ENCODE measurements around the gene RGS3. TPM values are rescaled to one million over a fixed set of nuclear protein-coding genes. Genes with fewer than 3 reads are reported as not detected.

RGS3 gene
- total RNA-seq, 1 donor from 2014 or later: 158 TPM

GRCh38 chr9:113616621-113617496, 153.3 kb downstream of the RGS3 start:
- no peak for DNase-seq (ENCODE audit: low read depth)
- Histone ChIP-seq H3K36me3 (ENCODE audit: control insufficient read depth, insufficient read depth, low read length) (no peaks in the 10 kb centered on the region), H3K4me3 (ENCODE audit: low read depth, low read length) (no peak overlapping the region), H3K27me3 (ENCODE audit: control insufficient read depth, insufficient read depth, low read length) (no peaks in the 10 kb centered on the region)
- TF ChIP-seq CTCF (IDR thresholded peaks at IDR 0.05; ENCODE audit: insufficient read depth, low read length, poor library complexity, severe bottlenecking): no peak

- Histone ChIP-seq H3K36me3 (ENCODE audit: control insufficient read depth, insufficient read depth, low read length) (no peaks in the 10 kb centered on the region), H3K4me3 (ENCODE audit: low read depth, low read length) (no peak overlapping the region), H3K27me3 (ENCODE audit: control insufficient read depth, insufficient read depth, low read length) (no peaks in the 10 kb centered on the region)
- no peak for TF ChIP-seq CTCF (IDR thresholded peaks at IDR 0.05; ENCODE audit: insufficient read depth, low read length, poor library complexity, severe bottlenecking)
- DNase-seq (ENCODE audit: low read depth): no peak
Observed at GRCh38 chr9:113617550-113617949, 154.0 kb downstream of the RGS3 start.

GRCh38 chr9:113618836-113619490, 155.4 kb downstream of the RGS3 start:
- no peaks in the 10 kb centered on the region for H3K36me3 ChIP-seq (ENCODE audit: control insufficient read depth, insufficient read depth, low read length)
- DNase-seq (ENCODE audit: low read depth): no peak
- no peaks in the 10 kb centered on the region for H3K27me3 ChIP-seq (ENCODE audit: control insufficient read depth, insufficient read depth, low read length)
- H3K4me3 ChIP-seq (ENCODE audit: low read depth, low read length): no peak overlapping the region
- TF ChIP-seq CTCF (IDR thresholded peaks at IDR 0.05; ENCODE audit: insufficient read depth, low read length, poor library complexity, severe bottlenecking): no peak

GRCh38 chr9:113619491-113620376, 156.2 kb downstream of the RGS3 start:
- no peak for TF ChIP-seq CTCF (IDR thresholded peaks at IDR 0.05; ENCODE audit: insufficient read depth, low read length, poor library complexity, severe bottlenecking)
- no peak for DNase-seq (ENCODE audit: low read depth)
- H3K36me3 ChIP-seq (ENCODE audit: control insufficient read depth, insufficient read depth, low read length): no peaks in the 10 kb centered on the region
- no peaks in the 10 kb centered on the region for H3K27me3 ChIP-seq (ENCODE audit: control insufficient read depth, insufficient read depth, low read length)
- H3K4me3 ChIP-seq (ENCODE audit: low read depth, low read length): peak overlapping the region; percentile 22

GRCh38 chr9:113620377-113621161, 157.0 kb downstream of the RGS3 start:
- peak; percentile 89 for DNase-seq (ENCODE audit: low read depth)
- no peak for TF ChIP-seq CTCF (IDR thresholded peaks at IDR 0.05; ENCODE audit: insufficient read depth, low read length, poor library complexity, severe bottlenecking)
- no peaks in the 10 kb centered on the region for H3K36me3 ChIP-seq (ENCODE audit: control insufficient read depth, insufficient read depth, low read length)
- peak overlapping the region; percentile 22 for H3K4me3 ChIP-seq (ENCODE audit: low read depth, low read length)
- H3K27me3 ChIP-seq (ENCODE audit: control insufficient read depth, insufficient read depth, low read length): no peaks in the 10 kb centered on the region

All from kidney epithelial cell (primary cell).